Measurements from ENCODE around the gene PXT1.
"Not testable (repeated sequence)": the region's sequence is repeated elsewhere in the genome, so short reads cannot be mapped to it uniquely, and the experiment has no call there.

PXT1 gene

GRCh38 chr6:36442671-36443470 is at the start of gene PXT1, which contains the start of gene KCTD20:
Gene PXT1 (minus strand): TSS chr6:36442854. CDS start chr6:36426082, 16,772 bp downstream.
Gene KCTD20 (plus strand): TSS chr6:36443000. CDS start chr6:36470098, 27,098 bp downstream.
- peak; percentile 71 for FAIRE-seq
- peak; percentile 84 for DNase-seq (ENCODE audit: insufficient read length, low spot score)

- FAIRE-seq (no peak), DNase-seq (ENCODE audit: insufficient read length, low spot score) (no peak)
These were observed 49.4 kb upstream of the PXT1 start for GRCh38 chr6:36492092-36492491.

GRCh38 chr6:36491378-36491965 is 48.8 kb upstream of the PXT1 start:
- DNase-seq (ENCODE audit: insufficient read length, low spot score), result no peak
- no peak for FAIRE-seq

- DNase-seq (ENCODE audit: insufficient read length, low spot score), result no peak
- FAIRE-seq, result no peak
These were observed 46.8 kb upstream of the PXT1 start for GRCh38 chr6:36489426-36489825.

GRCh38 chr6:36488221-36488620 is 45.6 kb upstream of the PXT1 start:
- FAIRE-seq (no peak), DNase-seq (ENCODE audit: insufficient read length, low spot score) (no peak)

- no peak for DNase-seq (ENCODE audit: insufficient read length, low spot score)
- no peak for FAIRE-seq
These were observed 45.0 kb upstream of the PXT1 start for GRCh38 chr6:36487698-36488097.

- FAIRE-seq (no peak), DNase-seq (ENCODE audit: insufficient read length, low spot score) (no peak)
These were observed 42.1 kb upstream of the PXT1 start for GRCh38 chr6:36484736-36485135.

GRCh38 chr6:36483326-36483725 is 40.7 kb upstream of the PXT1 start:
- FAIRE-seq; DNase-seq (ENCODE audit: insufficient read length, low spot score): not testable (repeated sequence)

GRCh38 chr6:36479256-36479655 is 36.6 kb upstream of the PXT1 start:
- DNase-seq (ENCODE audit: insufficient read length, low spot score) (no peak), FAIRE-seq (no peak)

GRCh38 chr6:36478051-36478526 is 35.4 kb upstream of the PXT1 start:
- FAIRE-seq (no peak), DNase-seq (ENCODE audit: insufficient read length, low spot score) (no peak)

- DNase-seq (ENCODE audit: insufficient read length, low spot score) (no peak), FAIRE-seq (no peak)
These were observed 27.3 kb upstream of the PXT1 start for GRCh38 chr6:36469946-36470345.

GRCh38 chr6:36469148-36469661 is 26.6 kb upstream of the PXT1 start:
- no peak for DNase-seq (ENCODE audit: insufficient read length, low spot score)
- no peak for FAIRE-seq

GRCh38 chr6:36467625-36468024 is 25.0 kb upstream of the PXT1 start:
- no peak for FAIRE-seq
- no peak for DNase-seq (ENCODE audit: insufficient read length, low spot score)

GRCh38 chr6:36464233-36464632 is 21.6 kb upstream of the PXT1 start:
- no peak for FAIRE-seq

GRCh38 chr6:36463676-36464075 is 21.0 kb upstream of the PXT1 start:
- FAIRE-seq, result no peak
- no peak for DNase-seq (ENCODE audit: insufficient read length, low spot score)

More at GRCh38 chr6:36464233-36464632, 21.6 kb upstream of the PXT1 start:
- no peak for DNase-seq (ENCODE audit: insufficient read length, low spot score)

- FAIRE-seq (no peak), DNase-seq (ENCODE audit: insufficient read length, low spot score) (no peak)
These were observed 19.0 kb upstream of the PXT1 start for GRCh38 chr6:36461646-36462045.

GRCh38 chr6:36460916-36461315 is 18.3 kb upstream of the PXT1 start:
- DNase-seq (ENCODE audit: insufficient read length, low spot score) (no peak), FAIRE-seq (no peak)

GRCh38 chr6:36459501-36459900 is 16.8 kb upstream of the PXT1 start:
- FAIRE-seq (no peak), DNase-seq (ENCODE audit: insufficient read length, low spot score) (no peak)

GRCh38 chr6:36455486-36456027 is 12.9 kb upstream of the PXT1 start:
- no peak for FAIRE-seq
- no peak for DNase-seq (ENCODE audit: insufficient read length, low spot score)

- not testable (repeated sequence) for FAIRE-seq; DNase-seq (ENCODE audit: insufficient read length, low spot score)
These were observed 10.2 kb upstream of the PXT1 start for GRCh38 chr6:36452897-36453296.

GRCh38 chr6:36449173-36449572 is 6.5 kb upstream of the PXT1 start:
- DNase-seq (ENCODE audit: insufficient read length, low spot score); FAIRE-seq: not testable (repeated sequence)

Measured in HTR-8/SVneo (cell line).